Aorta (tissue), 5 donors: ENCODE data around the gene WDR64. TPM values are rescaled to one million over a fixed set of nuclear protein-coding genes. Genes with fewer than 3 reads are reported as not detected.

Experiments
- ATAC-seq: fragments of 200-7000 bp; cut with Tn5 transposase; one replicate; pipeline ENCODE4 v1.9.1; 2022; ENCODE audit warnings: moderate library complexity; ENCODE audit not compliant: low FRiP score
- DNase-seq, 2 donors: peaks; one replicate each; pipeline ENCODE4 v3.0.0-alpha.2; 2020
- H3K27ac ChIP-seq, 2 donors: one replicate each; pipeline ENCODE4 v1.5.1; 2013; ENCODE audit warnings: low read length in 2 of 2, mild to moderate bottlenecking in 2 of 2, moderate library complexity in 2 of 2, control low read depth in 1 of 2, inconsistent platforms in 1 of 2, low read depth in 1 of 2
- H3K27me3 ChIP-seq, 2 donors: one replicate each; pipeline ENCODE4 v1.6.1; 2013; ENCODE audit warnings: control low read depth in 1 of 2, low read length in 1 of 2, mild to moderate bottlenecking in 1 of 2, moderate library complexity in 1 of 2; ENCODE audit not compliant: insufficient read depth in 2 of 2, control insufficient read depth in 1 of 2
- H3K36me3 ChIP-seq, 2 donors: one replicate each; pipeline ENCODE4 v1.6.1; 2013; ENCODE audit warnings: control low read depth in 1 of 2, low read length in 1 of 2, mild to moderate bottlenecking in 1 of 2; ENCODE audit not compliant: insufficient read depth in 2 of 2, control insufficient read depth in 1 of 2
- H3K4me1 ChIP-seq, 2 donors: one replicate each; pipeline ENCODE4 v1.6.1; 2013; ENCODE audit warnings: low read length in 2 of 2, control low read depth in 1 of 2, mild to moderate bottlenecking in 1 of 2, moderate library complexity in 1 of 2; ENCODE audit not compliant: insufficient read depth in 2 of 2, control insufficient read depth in 1 of 2
- H3K4me3 ChIP-seq, 2 donors: one replicate each; pipeline ENCODE4 v1.5.1; 2013; ENCODE audit warnings: low read length in 2 of 2, control low read depth in 1 of 2, mild to moderate bottlenecking in 1 of 2
- H3K9me3 ChIP-seq: one replicate; pipeline ENCODE4 v1.6.1; 2013; ENCODE audit warnings: mild to moderate bottlenecking, low read length; ENCODE audit not compliant: control insufficient read depth
- WGBS, 2 donors: extraction: QIAGEN DNeasy Blood & Tissue Kit; methylation state at CpG; one replicate each; pipeline ENCODE4 v1.1.7; 2013; 5-methylcytosine and 5-hydroxymethylcytosine counted together
- intact Hi-C, 2 donors: fragments of 100-400 bp; cut with DNase I; formaldehyde crosslinking; loops; one replicate each; pipeline versions ENCODE4 v1.14.2 to v1.15.0; 2022
- polyA plus RNA-seq, 2 donors: library from polyadenylated mRNA; stranded (reverse); fragments of 200-250 nt; gene quantifications; one replicate each; pipeline ENCODE4 v1.2.3, GENCODE V29; 2013
- total RNA-seq, 2 donors: library from RNA; stranded (reverse); fragmentation: NEBNext Ultra II Directional; extraction: Animal tissue kit (Norgen Biotek cat#: 25700); gene quantifications; one replicate each; pipeline ENCODE4 v1.2.1, GENCODE V29; 2021
- donor health status: healthy with polysubstance abuse.
- donor health status: Bipolar disorder and iron deficiency.
- donor health status: DM: no; HTN: no; CAD: no.
- donor health status: DM: no; HTN: no; CAD: no.
- donor health status: DM: yes; HTN: yes; CAD: no.

The WDR64 gene
- total and polyA plus RNA-seq, 4 donors = not detected

DNA sequence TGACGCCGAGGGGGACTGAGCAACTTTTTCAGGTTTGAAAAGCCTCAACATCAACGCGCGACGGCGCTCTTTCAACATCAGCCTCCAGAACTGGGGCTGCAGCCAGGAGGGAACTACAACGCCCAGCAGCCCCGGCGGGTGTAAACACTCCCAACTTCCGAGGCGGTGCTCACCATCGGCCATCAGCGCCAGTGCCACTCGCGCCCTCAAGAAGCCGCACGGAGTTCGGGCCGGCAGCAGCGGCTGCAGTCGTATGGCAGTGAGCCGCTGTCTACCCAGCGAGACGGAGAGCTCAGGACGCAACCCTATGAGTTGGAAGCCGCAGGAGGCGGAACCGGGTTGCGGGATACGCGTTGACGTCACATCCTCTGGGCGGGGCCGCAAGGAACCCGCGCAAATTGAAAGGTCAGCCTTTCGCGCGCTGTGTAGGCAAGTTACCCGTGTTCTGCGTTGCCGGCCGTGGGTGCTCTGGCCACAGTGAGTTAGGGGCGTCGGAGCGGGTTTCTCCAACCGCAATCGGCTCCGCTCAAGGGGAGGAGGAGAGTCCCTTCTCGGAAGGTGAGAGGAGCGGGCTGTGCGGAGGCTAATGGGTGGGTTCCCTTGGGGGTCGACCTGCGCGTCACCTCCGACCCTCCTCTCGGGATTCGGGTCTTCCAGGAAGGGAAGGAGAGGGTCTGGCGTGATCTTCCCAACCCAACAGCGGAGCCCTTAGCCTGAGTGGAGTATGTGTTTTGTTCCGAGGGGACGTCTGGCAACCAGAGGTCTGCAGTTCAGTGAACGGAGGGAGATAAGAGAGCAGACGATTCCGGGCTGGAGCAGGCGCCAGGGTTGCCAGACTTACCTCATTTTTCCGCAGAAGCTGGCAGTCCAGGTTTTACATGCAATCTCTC, 196.0 kb downstream of the WDR64 start, which contains the start of gene EXO1:
Gene EXO1 (plus strand): TSS at position 409 of the 890 bp plus-strand sequence. CDS start 2,222 bp downstream, outside the sequence.
- no peaks in the 10 kb centered on the region for H3K27me3 ChIP-seq
- H3K36me3 ChIP-seq = no peaks in the 10 kb centered on the region
- 0% methylated on average over 67 to 68 of the region's 68 CpGs for WGBS, 2 donors
- peaks cover 0 to 6% of the 10 kb centered on the region in 2 donors for H3K4me1 ChIP-seq
- peak within 1 kb of the TSS; percentile 93 to 100 for H3K27ac ChIP-seq
- DNase-seq (peak; percentile 94 to 96), ATAC-seq (peak; percentile 97)
- intact Hi-C loops = loop anchor here in 1 of 2 donors (10.0 kb wide), 1 partner anchor 313 kb away; the partner anchor contains the start of gene KMO
- peak within 1 kb of the TSS; percentile 70 to 78 for H3K4me3 ChIP-seq
- no peaks in the 10 kb centered on the region for H3K9me3 ChIP-seq

DNA sequence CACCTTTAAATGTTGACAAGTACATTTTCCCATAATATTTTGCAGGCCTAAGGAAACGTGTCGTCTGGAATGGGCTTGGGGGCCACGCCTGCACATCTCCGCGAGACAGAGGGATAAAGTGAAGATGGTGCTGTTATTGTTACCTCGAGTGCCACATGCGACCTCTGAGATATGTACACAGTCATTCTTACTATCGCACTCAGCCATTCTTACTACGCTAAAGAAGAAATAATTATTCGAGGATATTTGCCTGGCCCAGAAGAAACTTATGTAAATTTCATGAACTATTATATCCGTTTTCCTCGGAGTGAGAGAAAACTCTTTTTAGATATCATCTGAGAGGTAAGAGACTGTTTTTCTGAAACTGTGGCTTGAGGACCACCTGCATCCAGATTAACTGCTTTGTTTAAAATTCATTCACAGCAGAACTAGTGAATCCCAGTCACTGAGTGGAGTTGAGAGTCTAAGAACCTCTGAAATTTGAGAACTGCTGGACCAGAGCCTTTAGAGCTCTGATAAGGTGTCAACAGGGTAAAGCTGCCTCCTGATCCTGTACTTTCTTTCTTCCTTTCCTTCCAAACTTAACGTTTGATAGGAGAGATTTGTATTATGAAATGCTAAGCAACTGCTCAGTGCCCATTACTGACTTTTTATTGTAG, 196.7 kb downstream of the WDR64 start:
- 4 to 6% methylated on average over 13 of the region's 13 CpGs for WGBS, 2 donors
- DNase-seq (no peak), ATAC-seq (no peak)
- H3K9me3 ChIP-seq = no peaks in the 10 kb centered on the region
- intact Hi-C loops = loop anchor here in 1 of 2 donors (10.0 kb wide), 1 partner anchor 314 kb away; the partner anchor contains the start of gene KMO
- no peak overlapping the region for H3K4me3 ChIP-seq
- H3K27ac ChIP-seq = no peak overlapping the region
- peaks cover 0 to 6% of the 10 kb centered on the region in 2 donors for H3K4me1 ChIP-seq
- no peaks in the 10 kb centered on the region for H3K27me3 ChIP-seq
- no peaks in the 10 kb centered on the region for H3K36me3 ChIP-seq

DNA sequence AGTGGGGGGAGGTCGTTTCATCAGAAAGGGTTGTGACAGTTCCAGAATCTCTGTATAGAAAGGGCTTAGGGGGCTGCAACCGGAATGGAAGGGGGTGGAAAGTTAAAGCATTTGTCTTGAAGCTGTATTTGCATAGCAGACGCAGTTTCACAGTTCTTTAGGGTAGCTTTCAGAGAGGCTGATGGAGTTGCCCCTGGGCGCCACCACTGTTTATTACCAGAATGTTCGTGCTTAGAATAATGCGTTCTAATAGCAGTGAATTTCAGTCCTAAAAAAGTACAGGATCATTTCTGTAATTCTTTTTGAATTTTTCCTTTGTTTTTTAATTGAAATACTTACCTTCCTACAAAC, 197.2 kb downstream of the WDR64 start:
- H3K9me3 ChIP-seq = no peaks in the 10 kb centered on the region
- WGBS, 2 donors = 38 to 46% methylated on average over 6 of the region's 6 CpGs
- H3K27ac ChIP-seq = no peak overlapping the region
- H3K4me1 ChIP-seq = peaks cover 0 to 6% of the 10 kb centered on the region in 2 donors
- no peaks in the 10 kb centered on the region for H3K36me3 ChIP-seq
- DNase-seq (no peak), ATAC-seq (no peak)
- no peaks in the 10 kb centered on the region for H3K27me3 ChIP-seq
- H3K4me3 ChIP-seq = no peak overlapping the region
- intact Hi-C loops = loop anchor here in 1 of 2 donors (10.0 kb wide), 1 partner anchor 315 kb away; the partner anchor contains the start of gene KMO

Other genes starting within 250 kb of the WDR64 start
- 10 to 100 TPM; 30.3 to 32.3 TPM for gene FH, start 132.5 kb upstream of the WDR64 start, total RNA-seq
- gene FH, start 132.5 kb upstream of the WDR64 start, polyA plus RNA-seq = 10 to 100 TPM; 27.9 to 28.4 TPM
- gene KMO, start 119.9 kb upstream of the WDR64 start, total RNA-seq = 1 to 10 TPM; 2.1 to 2.5 TPM
- gene KMO, start 119.9 kb upstream of the WDR64 start, polyA plus RNA-seq = 1 to 10 TPM; 1.3 to 4.8 TPM
- gene CHML, start 11.9 kb upstream of the WDR64 start, total RNA-seq = 10 to 100 TPM in 1 of 2 donors, 1 to 10 TPM in 1; 9.9 to 13.3 TPM
- gene CHML, start 11.9 kb upstream of the WDR64 start, polyA plus RNA-seq = 1 to 10 TPM; 2.6 to 3.1 TPM
- gene OPN3, start 11.9 kb upstream of the WDR64 start, total RNA-seq = 1 to 10 TPM; 5.8 to 6.5 TPM
- gene OPN3, start 11.9 kb upstream of the WDR64 start, polyA plus RNA-seq = 10 to 100 TPM in 1 of 2 donors, 1 to 10 TPM in 1; 5.3 to 18.2 TPM
- gene EXO1, start 195.9 kb downstream of the WDR64 start, total RNA-seq = 1 to 10 TPM in 1 of 2 donors, under 1 TPM in 1; 0.65 to 1.5 TPM
- gene EXO1, start 195.9 kb downstream of the WDR64 start, polyA plus RNA-seq = 1 to 10 TPM in 1 of 2 donors, under 1 TPM in 1; 0.38 to 1.1 TPM